ENCODE results near the gene NLRC5.

The NLRC5 gene

GRCh38 chr16:56950051-56950450, 39.3 kb upstream of the NLRC5 start (continued):
- TF ChIP-seq ZNF513 (tag by site-specific recombination; IDR thresholded peaks at IDR 0.05), result no peak
- TF ChIP-seq ZNF423 (tag by site-specific recombination; IDR thresholded peaks at IDR 0.05), result no peak
- no peak for TF ChIP-seq ZNF585B (tag by site-specific recombination; IDR thresholded peaks at IDR 0.05)

- Histone ChIP-seq H3K36me3 (ENCODE audit: control insufficient read depth in 2 of 2, insufficient read depth in 1 of 2, low read length in 2 of 2) (peaks cover under 1 to 3% of the 10 kb centered on the region in 2 experiments; a peak in 2 of 3 replicates), H3K4me1 (ENCODE audit: control insufficient read depth, insufficient read depth, low read length) (no peaks in the 10 kb centered on the region), H3K27ac (ENCODE audit: extremely low read depth, low read depth, low read length) (no peak overlapping the region), H3K4me3 (ENCODE audit: low read depth, low read length) (no peak overlapping the region), H3K9me3 (ENCODE audit: control insufficient read depth, insufficient read depth, low read depth, low read length) (no peaks in the 10 kb centered on the region)
- ChIA-PET POLR2A (interaction anchor here (0.9 to 1.1 kb wide), 2 partner anchors 17 to 19 kb away, joined by 3 to 4 read pairs; partner anchors contain the start of gene HERPUD1), CTCF (interaction anchor here (0.5 to 1.9 kb wide), 12 partner anchors 7 to 244 kb away, joined by 3 to 10 read pairs (median 5); no protein-coding TSS in a partner anchor)
- TF ChIP-seq ZNF341 (tag by site-specific recombination; IDR thresholded peaks at IDR 0.05; ENCODE audit: low read depth) (no peak), ZNF629 (tag by site-specific recombination; IDR thresholded peaks at IDR 0.05) (no peak), PRDM1 (tag by site-specific recombination; IDR thresholded peaks at IDR 0.05) (no peak), ZNF654 (tag by site-specific recombination; IDR thresholded peaks at IDR 0.05; ENCODE audit: low read depth) (no peak), ZBTB1 (tag by site-specific recombination; IDR thresholded peaks at IDR 0.05) (no peak), ZNF488 (tag by site-specific recombination; IDR thresholded peaks at IDR 0.05) (no peak), ZNF548 (tag by site-specific recombination; IDR thresholded peaks at IDR 0.05) (no peak), ZNF335 (tag by site-specific recombination; conservative IDR thresholded peaks at IDR 0.05) (no peak), ZNF423 (tag by site-specific recombination; IDR thresholded peaks at IDR 0.05) (no peak), KLF7 (tag by site-specific recombination; IDR thresholded peaks at IDR 0.05; ENCODE audit: borderline replicate concordance) (no peak), ZFP41 (tag by site-specific recombination; IDR thresholded peaks at IDR 0.05; ENCODE audit: borderline replicate concordance) (no peak), ZNF26 (tag by site-specific recombination; IDR thresholded peaks at IDR 0.05) (no peak), ZNF792 (tag by site-specific recombination; IDR thresholded peaks at IDR 0.05) (no peak), ZNF561 (tag by site-specific recombination; IDR thresholded peaks at IDR 0.05; ENCODE audit: borderline replicate concordance) (no peak), GLIS2 (tag by site-specific recombination; IDR thresholded peaks at IDR 0.05) (no peak), ZNF747 (tag by site-specific recombination; IDR thresholded peaks at IDR 0.05) (no peak), ZNF426 (tag by site-specific recombination; IDR thresholded peaks at IDR 0.05) (no peak), ZNF830 (tag by site-specific recombination; IDR thresholded peaks at IDR 0.05; ENCODE audit: low read depth) (no peak)
These were observed 38.9 kb upstream of the NLRC5 start for GRCh38 chr16:56950455-56950854.
